Panc1 (cell line): ENCODE measurements around the gene SMAP1.

Source experiments
- CTCF ChIP-seq: fragments of 450-650 bp; IDR thresholded peaks from 2 replicates; pipeline ENCODE4 v1.5.1; 2017; ENCODE audit warnings: mild to moderate bottlenecking
- POLR2AphosphoS5 ChIP-seq: IDR thresholded peaks from 2 replicates; pipeline ENCODE4 v1.6.1; 2012; ENCODE audit warnings: mild to moderate bottlenecking, low read depth, low read length, moderate library complexity

- no peak for TF ChIP-seq CTCF
- no peak for TF ChIP-seq POLR2AphosphoS5
Observed at GRCh38 chr6:70673601-70674000, 5.9 kb downstream of the SMAP1 start.
